Gastrocnemius medialis (tissue), 4 donors: ENCODE measurements around the gene LELP1. TPM values are rescaled to one million over a fixed set of nuclear protein-coding genes. Genes with fewer than 3 reads are reported as not detected.

Experiments
- ATAC-seq, 2 donors: fragments of 150-250 bp; one replicate each; pipeline ENCODE4 v1.9.1; 2016
- DNase-seq, 2 donors: peaks; one replicate each; pipeline ENCODE4 v3.0.0-alpha.2; 2019
- H3K27ac ChIP-seq, 4 donors: fragments of 200-600 bp; sonication (generic); 1 replicate in 1 of 4; 2 replicates in 3 of 4; pipeline ENCODE4 v1.5.1; 2016 to 2018; ENCODE audit warnings: mild to moderate bottlenecking in 2 of 4, moderate library complexity in 1 of 4
- H3K27me3 ChIP-seq, 3 donors: fragments of 200-600 bp; sonication (generic) in 2 of 3; 1 replicate in 1 of 3; 2 replicates in 2 of 3; pipeline versions ENCODE4 v1.5.1 to v1.6.0; 2016 to 2019; ENCODE audit warnings: mild to moderate bottlenecking in 1 of 3, moderate library complexity in 1 of 3
- H3K36me3 ChIP-seq, 2 donors: fragments of 200-600 bp; sonication (generic) in 1 of 2; one replicate each; pipeline ENCODE4 v1.5.1; 2017 to 2018
- H3K4me1 ChIP-seq, 2 donors: fragments of 200-600 bp; sonication (generic) in 1 of 2; one replicate each; pipeline ENCODE4 v1.5.1; 2016 to 2017; ENCODE audit warnings: mild to moderate bottlenecking in 2 of 2
- H3K4me3 ChIP-seq, 4 donors: fragments of 200-600 bp; sonication (generic) in 3 of 4; 1 replicate in 1 of 4; 2 replicates in 3 of 4; pipeline ENCODE4 v1.5.1; 2016 to 2019; ENCODE audit warnings: mild to moderate bottlenecking in 2 of 4
- H3K9me3 ChIP-seq, 3 donors: fragments of 200-600 bp; sonication (generic) in 2 of 3; 1 replicate in 1 of 3; 2 replicates in 2 of 3; pipeline ENCODE4 v1.5.1; 2016 to 2019
- POLR2A ChIP-seq, 2 donors: fragments of 450-650 bp; IDR thresholded peaks; one replicate each; pipeline ENCODE4 v1.6.1; 2017; ENCODE audit warnings: antibody characterized with exemption in 2 of 2, mild to moderate bottlenecking in 2 of 2, moderate library complexity in 2 of 2
- in situ Hi-C, 4 donors: fragments of 200-750 bp; cut with MboI; loops; one replicate each; pipeline versions ENCODE4 v1.15.0 to v1.8.0; 2017; ENCODE audit warnings: low sequenced_read_pairs in 4 of 4
- intact Hi-C: fragments of 100-400 bp; cut with DNase I; formaldehyde crosslinking; loops from one replicate; pipeline ENCODE4 v1.15.1; 2023; ENCODE audit warnings: low total_unique reads
- total RNA-seq, 4 donors: library from RNA; depleted of rRNA; stranded (reverse); fragments of >200 nt; gene quantifications; one replicate each; pipeline versions ENCODE4 v1.1.0 to v1.2.3, GENCODE V29; 2016
- TF ChIP-seq, protein P1 (sequence below), 5 experiments: fragments of 450-650 bp in 3 of 5; fragments of 200-600 bp in 2 of 5; sonication (generic) in 2 of 5; IDR thresholded peaks in 4 of 5; conservative IDR thresholded peaks in 1 of 5; 1 replicate in 4 of 5; 2 replicates in 1 of 5; pipeline ENCODE4 v1.5.1; 2016 to 2019; ENCODE audit warnings: antibody characterized with exemption in 5 of 5, mild to moderate bottlenecking in 3 of 5, moderate library complexity in 3 of 5

The LELP1 gene
- total RNA-seq, 4 donors from 2014 or later, result not detected

DNA sequence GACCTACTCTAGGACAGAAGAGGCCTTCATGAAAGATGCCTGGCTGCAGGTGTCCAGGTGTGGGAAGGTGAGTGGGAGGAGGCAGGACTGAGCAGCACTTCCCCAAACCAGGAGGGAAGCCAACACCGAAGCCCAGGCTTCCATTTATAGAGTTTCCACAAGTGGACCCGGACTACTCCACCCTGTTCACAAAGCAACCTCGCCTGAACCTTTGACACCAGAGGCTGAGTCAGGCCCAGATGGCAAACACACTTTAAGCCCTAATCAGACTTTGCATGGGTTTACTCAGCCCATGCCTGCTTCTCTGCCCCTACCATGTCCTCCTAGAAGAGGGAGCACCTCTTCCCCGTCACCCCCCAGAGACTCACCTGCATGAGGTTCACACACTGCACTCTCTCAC lies 28.1 kb downstream of the LELP1 start:
- Histone ChIP-seq H3K9me3 (no peaks in the 10 kb centered on the region), H3K36me3 (no peaks in the 10 kb centered on the region), H3K27me3 (peaks cover 0 to 6% (median 0%) of the 10 kb centered on the region in 3 donors), H3K27ac (no peak overlapping the region), H3K4me1 (no peaks in the 10 kb centered on the region), H3K4me3 (no peak overlapping the region)
- intact Hi-C loops (no loop called here), in situ Hi-C loops (no loop called here)
- ATAC-seq, result no peak
- no peak for TF ChIP-seq POLR2A (IDR thresholded peaks at IDR 0.05)
- TF ChIP-seq, protein P1, sequence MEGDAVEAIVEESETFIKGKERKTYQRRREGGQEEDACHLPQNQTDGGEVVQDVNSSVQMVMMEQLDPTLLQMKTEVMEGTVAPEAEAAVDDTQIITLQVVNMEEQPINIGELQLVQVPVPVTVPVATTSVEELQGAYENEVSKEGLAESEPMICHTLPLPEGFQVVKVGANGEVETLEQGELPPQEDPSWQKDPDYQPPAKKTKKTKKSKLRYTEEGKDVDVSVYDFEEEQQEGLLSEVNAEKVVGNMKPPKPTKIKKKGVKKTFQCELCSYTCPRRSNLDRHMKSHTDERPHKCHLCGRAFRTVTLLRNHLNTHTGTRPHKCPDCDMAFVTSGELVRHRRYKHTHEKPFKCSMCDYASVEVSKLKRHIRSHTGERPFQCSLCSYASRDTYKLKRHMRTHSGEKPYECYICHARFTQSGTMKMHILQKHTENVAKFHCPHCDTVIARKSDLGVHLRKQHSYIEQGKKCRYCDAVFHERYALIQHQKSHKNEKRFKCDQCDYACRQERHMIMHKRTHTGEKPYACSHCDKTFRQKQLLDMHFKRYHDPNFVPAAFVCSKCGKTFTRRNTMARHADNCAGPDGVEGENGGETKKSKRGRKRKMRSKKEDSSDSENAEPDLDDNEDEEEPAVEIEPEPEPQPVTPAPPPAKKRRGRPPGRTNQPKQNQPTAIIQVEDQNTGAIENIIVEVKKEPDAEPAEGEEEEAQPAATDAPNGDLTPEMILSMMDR (IDR thresholded peaks at IDR 0.05 in 4 of 5, conservative IDR thresholded peaks at IDR 0.05 in 1 of 5), result no peak
- no peak for DNase-seq

DNA sequence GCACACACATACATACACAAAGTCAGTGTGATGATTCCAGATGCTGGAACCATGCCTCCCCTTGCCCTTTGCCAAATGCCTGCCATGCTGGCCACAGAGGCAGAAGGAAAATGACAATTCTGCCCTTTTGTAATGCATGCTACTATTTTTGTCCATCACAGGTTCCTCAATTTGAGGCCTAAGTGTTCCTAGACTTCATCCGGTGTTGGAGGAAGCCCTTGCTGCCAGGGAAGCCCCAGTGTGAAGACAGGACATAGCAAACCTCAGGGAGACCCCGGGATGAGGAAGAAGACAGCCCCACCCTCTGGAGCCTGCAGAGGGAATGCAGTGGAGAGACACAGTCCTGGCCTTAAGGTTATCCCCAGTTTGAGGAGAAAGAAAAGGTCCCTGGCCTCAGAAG lies 28.6 kb downstream of the LELP1 start:
- Histone ChIP-seq H3K27ac (no peak overlapping the region), H3K36me3 (no peaks in the 10 kb centered on the region), H3K4me1 (no peaks in the 10 kb centered on the region), H3K4me3 (no peak overlapping the region), H3K27me3 (peaks cover 0 to 6% (median 0%) of the 10 kb centered on the region in 3 donors), H3K9me3 (no peaks in the 10 kb centered on the region)
- in situ Hi-C loops, result no loop called here
- peak in 1 of 2 donors; percentile 31 for DNase-seq
- TF ChIP-seq, protein P1 (IDR thresholded peaks at IDR 0.05 in 4 of 5, conservative IDR thresholded peaks at IDR 0.05 in 1 of 5), result no peak
- no peak for TF ChIP-seq POLR2A (IDR thresholded peaks at IDR 0.05)
- no peak for ATAC-seq
- intact Hi-C loops, result no loop called here

DNA sequence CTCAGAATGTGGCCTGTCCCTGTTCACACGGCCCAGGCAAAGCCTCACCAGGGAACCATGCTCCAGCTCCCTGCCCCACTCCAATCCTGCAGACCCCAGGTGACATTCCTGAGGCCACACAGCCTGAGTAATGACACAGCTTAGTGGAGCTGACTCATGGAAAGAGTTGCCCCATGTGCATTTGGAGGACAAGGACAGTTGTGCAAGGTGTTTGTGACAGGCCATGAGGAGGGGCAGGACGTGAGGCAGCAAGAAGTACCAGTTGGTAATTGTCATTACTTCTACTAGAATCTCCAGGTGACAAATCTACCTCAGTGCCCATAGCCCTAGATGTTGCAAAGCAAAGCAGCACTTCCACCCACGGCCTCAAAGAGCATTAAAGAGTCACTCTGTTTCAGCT lies 29.3 kb downstream of the LELP1 start:
- no peak for TF ChIP-seq POLR2A (IDR thresholded peaks at IDR 0.05)
- TF ChIP-seq, protein P1 (IDR thresholded peaks at IDR 0.05 in 4 of 5, conservative IDR thresholded peaks at IDR 0.05 in 1 of 5), result no peak
- Histone ChIP-seq H3K36me3 (no peaks in the 10 kb centered on the region), H3K9me3 (no peaks in the 10 kb centered on the region), H3K4me3 (no peak overlapping the region), H3K27me3 (peaks cover 0 to 2% (median 0%) of the 10 kb centered on the region in 3 donors), H3K4me1 (no peaks in the 10 kb centered on the region), H3K27ac (no peak overlapping the region)
- in situ Hi-C loops, result no loop called here
- intact Hi-C loops, result no loop called here
- ATAC-seq (no peak), DNase-seq (no peak)

DNA sequence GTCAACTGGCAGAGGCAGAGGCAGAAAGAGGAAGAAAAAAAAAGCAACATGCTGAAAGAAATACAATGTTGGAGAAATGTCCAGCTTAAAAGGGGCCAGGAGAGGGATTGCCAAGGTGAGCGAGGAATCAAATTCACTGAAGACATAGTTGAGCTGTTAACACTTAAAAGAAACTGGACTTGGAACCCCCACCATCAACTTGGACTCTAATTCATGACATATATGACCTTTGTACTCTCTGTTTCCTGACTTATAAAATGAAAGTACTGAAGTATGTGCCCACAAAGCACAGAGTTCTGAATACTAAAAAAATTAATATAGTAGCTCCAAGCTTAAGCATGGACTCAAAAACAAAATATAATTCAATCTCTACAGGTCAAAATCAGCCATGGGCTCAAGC lies 30.2 kb downstream of the LELP1 start:
- H3K27me3 ChIP-seq, result peaks cover 0 to 2% (median 0%) of the 10 kb centered on the region in 3 donors
- intact Hi-C loops, result no loop called here
- DNase-seq, result no peak
- H3K27ac ChIP-seq, result no peak overlapping the region
- no peak overlapping the region for H3K4me3 ChIP-seq
- ATAC-seq, result no peak
- no peaks in the 10 kb centered on the region for H3K4me1 ChIP-seq
- in situ Hi-C loops, result no loop called here
- H3K9me3 ChIP-seq, result no peaks in the 10 kb centered on the region
- TF ChIP-seq POLR2A (IDR thresholded peaks at IDR 0.05), result no peak
- TF ChIP-seq, protein P1 (IDR thresholded peaks at IDR 0.05 in 4 of 5, conservative IDR thresholded peaks at IDR 0.05 in 1 of 5), result no peak
- H3K36me3 ChIP-seq, result no peaks in the 10 kb centered on the region

DNA sequence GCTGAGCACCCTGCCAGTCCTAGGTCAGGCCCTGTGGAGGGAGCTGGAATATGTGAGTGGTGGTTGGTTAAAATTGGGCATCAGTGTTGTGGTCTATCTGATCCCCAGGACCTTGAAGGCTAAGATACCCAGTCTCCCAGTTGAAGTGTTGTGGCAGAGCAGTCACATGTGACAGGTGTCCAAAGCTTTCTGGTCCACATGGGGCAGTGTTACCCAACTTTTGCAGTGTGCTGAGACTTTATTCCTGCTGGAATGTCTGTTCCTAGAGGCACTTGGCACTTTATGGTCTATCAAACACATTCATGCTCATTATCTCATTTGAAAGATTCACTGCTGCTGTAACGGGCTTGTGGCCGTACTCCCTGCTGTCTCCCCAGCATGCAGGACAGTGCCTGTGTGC lies 35.3 kb downstream of the LELP1 start:
- Histone ChIP-seq H3K4me1 (no peaks in the 10 kb centered on the region), H3K27me3 (no peaks in the 10 kb centered on the region), H3K36me3 (no peaks in the 10 kb centered on the region), H3K27ac (no peak overlapping the region), H3K4me3 (no peak overlapping the region), H3K9me3 (no peaks in the 10 kb centered on the region)
- in situ Hi-C loops, result no loop called here
- DNase-seq, result no peak
- TF ChIP-seq, protein P1 (IDR thresholded peaks at IDR 0.05 in 4 of 5, conservative IDR thresholded peaks at IDR 0.05 in 1 of 5), result no peak
- TF ChIP-seq POLR2A (IDR thresholded peaks at IDR 0.05), result no peak
- no peak for ATAC-seq
- intact Hi-C loops, result no loop called here
